ENCODE measurements around the gene SAG. TPM values are rescaled to one million over a fixed set of nuclear protein-coding genes. Genes with fewer than 3 reads are reported as not detected.

SAG gene
- total RNA-seq, 1 experiment from 2014 or later = not detected

- ATAC-seq (no peak), DNase-seq (ENCODE audit: low read depth, low spot score) (no peak)
- Histone ChIP-seq H3K4me1 (ENCODE audit: control insufficient read depth, insufficient read depth, low read length) (no peaks in the 10 kb centered on the region), H3K27ac (ENCODE audit: low read length) (no peak overlapping the region), H3K36me3 (ENCODE audit: control insufficient read depth, insufficient read depth, low read length) (no peaks in the 10 kb centered on the region), H3K4me3 (ENCODE audit: low read depth in 2 of 2, low read length in 2 of 2) (no peak overlapping the region), H3K27me3 (ENCODE audit: control insufficient read depth, insufficient read depth, low read length) (no peaks in the 10 kb centered on the region), H3K9me3 (ENCODE audit: control insufficient read depth, insufficient read depth, low read depth, low read length) (no peaks in the 10 kb centered on the region)
- TF ChIP-seq TCF7L2 (IDR thresholded peaks at IDR 0.05; ENCODE audit: low read depth, low read length) (no peak), CTCF (IDR thresholded peaks at IDR 0.05) (no peak), SIN3A (IDR thresholded peaks at IDR 0.05; ENCODE audit: borderline replicate concordance, insufficient read depth, low read depth, low read length) (no peak), POLR2AphosphoS5 (IDR thresholded peaks at IDR 0.05; ENCODE audit: low read depth, low read length) (no peak)
- TF ChIP-seq, protein P1, sequence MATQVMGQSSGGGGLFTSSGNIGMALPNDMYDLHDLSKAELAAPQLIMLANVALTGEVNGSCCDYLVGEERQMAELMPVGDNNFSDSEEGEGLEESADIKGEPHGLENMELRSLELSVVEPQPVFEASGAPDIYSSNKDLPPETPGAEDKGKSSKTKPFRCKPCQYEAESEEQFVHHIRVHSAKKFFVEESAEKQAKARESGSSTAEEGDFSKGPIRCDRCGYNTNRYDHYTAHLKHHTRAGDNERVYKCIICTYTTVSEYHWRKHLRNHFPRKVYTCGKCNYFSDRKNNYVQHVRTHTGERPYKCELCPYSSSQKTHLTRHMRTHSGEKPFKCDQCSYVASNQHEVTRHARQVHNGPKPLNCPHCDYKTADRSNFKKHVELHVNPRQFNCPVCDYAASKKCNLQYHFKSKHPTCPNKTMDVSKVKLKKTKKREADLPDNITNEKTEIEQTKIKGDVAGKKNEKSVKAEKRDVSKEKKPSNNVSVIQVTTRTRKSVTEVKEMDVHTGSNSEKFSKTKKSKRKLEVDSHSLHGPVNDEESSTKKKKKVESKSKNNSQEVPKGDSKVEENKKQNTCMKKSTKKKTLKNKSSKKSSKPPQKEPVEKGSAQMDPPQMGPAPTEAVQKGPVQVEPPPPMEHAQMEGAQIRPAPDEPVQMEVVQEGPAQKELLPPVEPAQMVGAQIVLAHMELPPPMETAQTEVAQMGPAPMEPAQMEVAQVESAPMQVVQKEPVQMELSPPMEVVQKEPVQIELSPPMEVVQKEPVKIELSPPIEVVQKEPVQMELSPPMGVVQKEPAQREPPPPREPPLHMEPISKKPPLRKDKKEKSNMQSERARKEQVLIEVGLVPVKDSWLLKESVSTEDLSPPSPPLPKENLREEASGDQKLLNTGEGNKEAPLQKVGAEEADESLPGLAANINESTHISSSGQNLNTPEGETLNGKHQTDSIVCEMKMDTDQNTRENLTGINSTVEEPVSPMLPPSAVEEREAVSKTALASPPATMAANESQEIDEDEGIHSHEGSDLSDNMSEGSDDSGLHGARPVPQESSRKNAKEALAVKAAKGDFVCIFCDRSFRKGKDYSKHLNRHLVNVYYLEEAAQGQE (IDR thresholded peaks at IDR 0.05; ENCODE audit: insufficient read depth in 1 of 2, low read depth in 2 of 2, low read length in 1 of 2) = no peak
- ChIA-PET CTCF (no interaction called here), POLR2A (no interaction called here)
- in situ Hi-C loops (cut with HindIII; ENCODE audit: low pct_unique_long_range_greater_than_20kb, low sequenced_read_pairs) = no loop called here
- intact Hi-C loops (cut with micrococcal nuclease; ENCODE audit: unreplicated experiment) = no loop called here
- BruUV-seq (replicated peaks) = no TSS peak
Observed at GRCh38 chr2:233331536-233331935, 23.9 kb downstream of the SAG start.

DNA sequence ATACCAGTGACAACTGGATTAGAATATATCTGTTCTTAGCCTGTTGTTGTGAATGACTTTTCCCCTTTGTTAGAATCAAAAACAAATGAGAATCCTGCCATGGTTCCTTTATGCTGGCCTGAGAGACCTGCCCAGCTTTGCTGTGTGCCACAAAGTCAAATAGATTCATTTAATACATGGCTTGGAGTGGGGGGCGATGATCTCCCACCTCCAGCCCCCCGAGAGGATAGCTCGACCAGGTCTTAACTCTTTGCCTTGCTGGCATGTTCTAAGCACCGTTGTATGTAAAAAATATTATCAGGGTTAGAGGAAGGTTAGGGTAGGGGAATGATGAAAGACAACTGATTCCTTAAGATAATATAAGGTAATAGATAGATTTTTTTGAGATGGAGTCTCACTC, 24.5 kb downstream of the SAG start:
- ATAC-seq = no peak
- BruUV-seq (replicated peaks) = no TSS peak
- Histone ChIP-seq H3K4me1 (ENCODE audit: control insufficient read depth, insufficient read depth, low read length) (no peaks in the 10 kb centered on the region), H3K36me3 (ENCODE audit: control insufficient read depth, insufficient read depth, low read length) (no peaks in the 10 kb centered on the region), H3K27ac (ENCODE audit: low read length) (0 out of 2 replicates have a peak overlapping the region, but pooled peaks have one; percentile 44), H3K27me3 (ENCODE audit: control insufficient read depth, insufficient read depth, low read length) (no peaks in the 10 kb centered on the region), H3K9me3 (ENCODE audit: control insufficient read depth, insufficient read depth, low read depth, low read length) (no peaks in the 10 kb centered on the region), H3K4me3 (ENCODE audit: low read depth in 2 of 2, low read length in 2 of 2) (no peak overlapping the region)
- DNase-seq (ENCODE audit: low read depth, low spot score) = no peak
- in situ Hi-C loops (cut with HindIII; ENCODE audit: low pct_unique_long_range_greater_than_20kb, low sequenced_read_pairs) (no loop called here), intact Hi-C loops (cut with micrococcal nuclease; ENCODE audit: unreplicated experiment) (no loop called here)
- CTCF ChIA-PET = no interaction called here
- TF ChIP-seq POLR2AphosphoS5 (IDR thresholded peaks at IDR 0.05; ENCODE audit: low read depth, low read length) (no peak), SIN3A (IDR thresholded peaks at IDR 0.05; ENCODE audit: borderline replicate concordance, insufficient read depth, low read depth, low read length) (no peak), CTCF (IDR thresholded peaks at IDR 0.05) (no peak), TCF7L2 (IDR thresholded peaks at IDR 0.05; ENCODE audit: low read depth, low read length) (no peak)
- TF ChIP-seq, protein P1 (IDR thresholded peaks at IDR 0.05; ENCODE audit: insufficient read depth in 1 of 2, low read depth in 2 of 2, low read length in 1 of 2) = no peak
- POLR2A ChIA-PET = no interaction called here

All from Panc1 (cell line).